LNCaP clone FGC (cell line): ENCODE measurements around the gene PCGF3.

Experiments used
- DNase-seq: peaks from one replicate; pipeline ENCODE4 v3.0.0-alpha.2; 2011; ENCODE audit warnings: low read depth
- H3K4me3 ChIP-seq: 2 replicates; pipeline ENCODE4 v1.5.1; 2011; ENCODE audit warnings: mild to moderate bottlenecking, low read depth, low read length, control low read depth
- CTCF ChIP-seq: IDR thresholded peaks from 2 replicates; pipeline ENCODE4 v1.5.1; 2012; ENCODE audit warnings: mild to moderate bottlenecking; ENCODE audit not compliant: control insufficient read depth, insufficient read depth; ENCODE audit errors: extremely low read depth

Gene PCGF3

GRCh38 chr4:718460-718859 is 12.8 kb downstream of the PCGF3 start:
- no peak for DNase-seq
- TF ChIP-seq CTCF: no peak

GRCh38 chr4:720111-720860 is 14.7 kb downstream of the PCGF3 start:
- H3K4me3 ChIP-seq: no peak overlapping the region
- TF ChIP-seq CTCF: no peak
- DNase-seq: no peak

More at GRCh38 chr4:718460-718859, 12.8 kb downstream of the PCGF3 start:
- H3K4me3 ChIP-seq: no peak overlapping the region

- DNase-seq: no peak
- TF ChIP-seq CTCF: no peak
- no peak overlapping the region for H3K4me3 ChIP-seq
Measured at GRCh38 chr4:721261-722168, 15.9 kb downstream of the PCGF3 start.

- no peak for TF ChIP-seq CTCF
- no peak overlapping the region for H3K4me3 ChIP-seq
- DNase-seq: no peak
Measured at GRCh38 chr4:722169-722725, 16.6 kb downstream of the PCGF3 start.

GRCh38 chr4:722851-723360 is 17.3 kb downstream of the PCGF3 start:
- DNase-seq: no peak
- no peak for TF ChIP-seq CTCF
- no peak overlapping the region for H3K4me3 ChIP-seq

GRCh38 chr4:723751-724530 is 18.3 kb downstream of the PCGF3 start:
- no peak for DNase-seq
- no peak for TF ChIP-seq CTCF
- H3K4me3 ChIP-seq: no peak overlapping the region
